ENCODE measurements around the gene OR5A1.

OR5A1 gene

DNA sequence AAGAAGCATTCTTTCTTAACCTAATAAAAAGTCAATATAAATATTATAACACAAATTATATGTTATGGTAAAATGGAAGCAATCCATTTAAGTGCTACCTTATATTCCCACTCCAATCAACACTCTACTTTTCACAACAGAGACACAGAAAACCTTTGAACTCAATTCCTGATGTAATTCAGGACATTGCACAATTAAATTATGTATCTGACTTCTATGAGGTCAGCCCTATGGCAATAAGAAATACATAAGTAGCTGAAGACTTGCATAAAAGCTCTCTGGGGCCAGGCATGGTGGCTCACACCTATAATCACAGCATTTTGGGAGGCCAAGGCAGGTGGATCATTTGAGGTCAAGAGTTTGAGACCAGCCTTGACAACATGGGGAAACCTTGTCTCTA, 43.6 kb downstream of the OR5A1 start:
- DNase-seq (ENCODE audit: low spot score) = no peak

DNA sequence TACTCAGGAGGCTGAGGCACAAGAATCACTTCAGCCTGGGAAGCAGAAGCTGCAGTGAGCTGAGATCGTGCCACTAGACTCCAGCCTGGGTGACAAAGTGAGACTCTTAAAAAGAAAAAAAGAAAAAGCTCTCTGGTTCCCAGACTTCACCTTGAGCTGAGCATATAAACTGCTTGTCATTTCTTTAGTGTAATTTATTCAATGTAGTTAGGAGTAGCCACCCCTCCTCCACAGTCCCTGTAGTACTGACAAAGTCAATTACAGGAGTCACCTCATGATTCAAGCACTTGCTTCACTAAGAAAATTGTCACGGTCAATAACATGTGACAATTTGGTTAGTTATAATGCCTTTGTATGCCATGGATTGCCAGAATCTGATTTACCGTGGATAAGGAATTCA, 44.1 kb downstream of the OR5A1 start:
- DNase-seq (ENCODE audit: low spot score) = no peak

Measured in CD4-positive, alpha-beta T cell treated with Interleukin-6 at 100 ng/mL for 8 hours (primary cell).